NCI-H187 treated with DMSO at 0.1 percent for 48 hours (cell line): ENCODE data around the gene ARHGAP24.
"Not testable (repeated sequence)": the region's sequence is repeated elsewhere in the genome, so short reads cannot be mapped to it uniquely, and the experiment has no call there.

ENCODE experiments used
- DNase-seq: peaks from one replicate; lab custom pipeline; 2025; lab: John Stamatoyannopoulos, UW

The ARHGAP24 gene

DNA sequence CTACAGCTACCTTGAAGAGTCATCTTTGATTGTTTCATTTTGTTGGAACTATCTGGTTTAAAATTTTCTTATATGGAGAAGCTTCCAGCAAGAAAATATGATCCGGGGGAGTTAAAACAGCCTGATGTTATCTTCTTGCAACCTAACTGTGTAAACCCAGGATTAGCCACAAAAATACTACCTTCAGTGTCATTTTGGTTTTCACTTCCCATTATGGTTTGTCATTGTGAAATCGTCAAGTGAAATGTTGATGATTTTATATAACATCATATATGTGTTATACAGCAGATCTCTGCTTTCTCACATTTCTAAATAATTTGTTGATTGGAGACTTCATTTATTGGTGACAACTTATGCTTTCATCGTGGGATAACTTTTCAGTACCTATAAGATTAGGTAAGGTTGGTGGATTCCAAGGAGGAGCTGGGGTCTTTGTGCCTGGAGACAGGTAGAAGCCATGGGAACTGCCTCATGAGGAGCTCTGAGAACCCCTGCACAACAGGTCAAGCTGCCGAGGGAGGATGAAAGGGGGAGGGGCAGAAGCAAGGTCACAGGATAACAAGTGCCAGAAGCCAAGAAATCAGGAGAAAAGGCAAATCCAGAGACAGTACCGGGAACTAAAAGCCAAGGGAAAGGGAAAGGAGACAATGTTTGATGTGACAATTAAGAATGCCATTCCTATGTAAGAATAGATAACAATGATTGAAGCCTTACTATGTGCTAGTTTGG, 7.2 kb downstream of the ARHGAP24 start:
- no peak for DNase-seq

DNA sequence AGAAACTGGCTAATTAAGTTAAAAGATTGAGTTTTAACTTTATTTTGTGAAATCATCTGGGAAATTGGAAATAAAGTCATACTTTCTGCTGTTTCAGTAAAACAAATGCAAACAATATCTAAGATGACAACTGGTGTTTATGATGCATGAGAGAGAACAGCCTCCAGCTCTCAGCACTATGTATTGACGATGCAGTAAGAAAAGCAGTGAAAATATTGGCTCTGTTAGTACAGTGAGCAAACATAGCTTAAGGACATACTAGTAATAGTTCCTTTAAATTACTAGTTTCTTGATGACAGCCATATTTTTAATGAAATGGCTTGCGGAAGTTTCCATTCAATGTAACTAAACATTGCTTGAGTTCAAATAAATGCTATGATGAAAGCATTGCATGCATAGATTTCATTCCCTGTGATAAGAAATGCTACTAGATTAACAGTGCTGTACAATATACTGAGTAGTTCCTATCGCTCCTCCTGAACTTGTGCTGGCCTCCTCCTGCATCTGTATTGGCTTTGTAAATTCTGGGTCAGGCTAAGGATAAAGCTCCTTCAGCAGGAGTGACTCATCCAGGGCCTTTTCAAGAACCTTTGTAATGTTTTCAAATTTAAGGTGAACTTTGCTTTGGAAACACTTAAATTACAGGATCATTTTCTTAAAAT, 11.6 kb downstream of the ARHGAP24 start:
- DNase-seq = no peak

DNA sequence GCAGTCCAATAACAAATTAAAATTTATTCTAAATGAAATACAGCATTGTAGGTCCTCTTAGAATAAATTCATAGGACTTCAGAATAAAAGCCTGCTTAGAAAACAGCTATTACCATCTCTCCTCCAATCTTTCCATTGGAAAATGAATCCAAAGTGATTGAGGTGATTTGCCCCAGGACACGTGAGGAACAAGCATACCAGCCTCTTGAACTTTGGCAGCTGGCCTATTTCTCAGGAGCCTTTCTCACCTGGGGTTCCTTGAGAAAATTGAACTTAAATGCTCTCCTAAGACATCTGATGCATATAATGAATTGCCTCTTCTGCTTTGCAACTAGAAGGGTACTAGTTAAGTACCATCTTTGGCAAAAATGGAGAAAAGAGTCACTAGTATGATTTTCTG, 13.5 kb downstream of the ARHGAP24 start:
- DNase-seq = peak; percentile 81

DNA sequence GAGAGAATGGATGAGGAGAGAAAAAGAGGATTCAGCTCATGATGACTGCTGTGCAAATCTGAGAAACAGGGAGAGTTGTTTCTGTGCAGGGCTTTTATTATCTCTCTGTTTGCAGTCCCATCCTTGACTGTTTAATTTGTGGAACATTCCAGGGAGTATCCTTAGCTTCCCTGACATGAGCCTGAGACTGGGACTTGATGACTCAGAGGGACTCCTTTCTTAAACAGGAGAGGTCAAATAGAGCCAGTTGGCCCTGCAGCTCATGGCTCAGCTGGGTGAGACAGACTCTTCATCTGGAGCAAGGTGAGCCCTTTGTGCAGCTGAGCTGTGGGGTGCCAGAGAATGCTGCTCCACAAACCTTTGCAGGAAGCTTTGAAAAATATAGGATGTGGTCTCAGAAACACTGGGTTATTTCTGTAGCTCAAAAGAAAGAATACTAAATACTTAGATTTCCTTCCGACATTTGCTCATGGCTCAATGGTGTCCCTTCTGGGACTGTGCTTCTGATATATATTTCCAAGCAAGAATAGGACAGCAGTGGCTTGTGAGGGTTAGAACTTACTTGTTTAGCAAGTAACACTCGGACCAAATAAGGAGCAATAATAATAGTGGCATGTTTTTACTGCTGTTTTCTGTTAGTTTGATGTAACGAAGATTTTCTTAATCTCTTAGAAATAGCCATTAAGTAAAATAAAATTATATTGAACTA, 14.5 kb downstream of the ARHGAP24 start:
- DNase-seq = no peak

DNA sequence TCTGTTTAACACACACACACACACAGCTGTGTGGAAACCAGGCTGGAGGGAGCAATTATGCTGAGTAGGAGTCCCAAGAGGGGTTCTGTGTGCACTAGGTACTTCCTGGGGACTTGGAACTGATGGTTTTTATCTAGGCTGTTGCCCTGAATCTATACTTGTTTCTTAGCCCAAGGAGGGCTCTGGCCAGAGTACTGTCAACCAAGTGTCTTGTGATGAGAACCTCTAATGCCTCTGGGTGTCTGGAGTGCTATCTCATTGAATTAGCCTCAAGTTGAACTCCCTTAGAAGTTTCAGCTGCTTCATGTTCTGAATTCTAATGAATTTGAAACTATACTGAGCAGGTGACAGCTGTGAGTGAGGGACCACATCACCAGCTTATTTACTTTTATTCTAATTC, 16.6 kb downstream of the ARHGAP24 start:
- peak; percentile 47 for DNase-seq

DNA sequence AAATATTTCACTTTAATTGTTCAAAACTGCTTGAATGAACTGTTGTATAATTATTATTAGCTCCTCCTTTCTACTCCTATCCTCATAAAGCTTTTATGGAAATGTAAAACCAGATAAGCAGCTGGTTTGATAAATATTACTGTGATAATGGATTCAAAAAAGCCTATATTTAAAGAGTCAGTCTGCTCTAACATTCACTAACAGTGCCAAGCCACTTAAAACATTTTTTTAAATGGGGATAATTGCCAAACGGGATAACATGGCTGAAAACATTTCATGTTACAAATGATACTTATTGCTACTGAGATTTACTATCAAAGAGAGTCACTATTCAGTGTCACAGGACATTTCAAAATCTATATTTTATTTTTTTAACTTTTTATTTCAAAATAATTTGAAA, 17.4 kb downstream of the ARHGAP24 start:
- no peak for DNase-seq

DNA sequence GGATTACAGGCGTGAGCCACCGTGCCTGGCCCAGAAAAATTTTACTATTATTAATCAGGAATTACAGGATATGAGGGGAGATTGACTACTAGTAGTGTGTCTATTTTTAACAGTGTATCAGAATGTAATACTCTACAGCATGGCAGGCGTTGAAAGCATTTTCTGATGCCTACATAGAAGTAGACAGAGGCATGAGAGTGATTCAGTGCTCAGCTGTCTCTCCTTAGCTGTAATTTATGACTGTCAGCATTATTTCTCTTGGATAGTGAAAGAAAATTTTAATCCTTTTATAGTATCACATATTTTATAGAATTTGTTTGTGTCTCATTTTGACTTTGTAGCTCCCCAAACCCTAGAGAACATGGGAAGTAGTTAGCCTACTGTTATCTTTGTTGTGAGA, 20.7 kb downstream of the ARHGAP24 start:
- DNase-seq = no peak

DNA sequence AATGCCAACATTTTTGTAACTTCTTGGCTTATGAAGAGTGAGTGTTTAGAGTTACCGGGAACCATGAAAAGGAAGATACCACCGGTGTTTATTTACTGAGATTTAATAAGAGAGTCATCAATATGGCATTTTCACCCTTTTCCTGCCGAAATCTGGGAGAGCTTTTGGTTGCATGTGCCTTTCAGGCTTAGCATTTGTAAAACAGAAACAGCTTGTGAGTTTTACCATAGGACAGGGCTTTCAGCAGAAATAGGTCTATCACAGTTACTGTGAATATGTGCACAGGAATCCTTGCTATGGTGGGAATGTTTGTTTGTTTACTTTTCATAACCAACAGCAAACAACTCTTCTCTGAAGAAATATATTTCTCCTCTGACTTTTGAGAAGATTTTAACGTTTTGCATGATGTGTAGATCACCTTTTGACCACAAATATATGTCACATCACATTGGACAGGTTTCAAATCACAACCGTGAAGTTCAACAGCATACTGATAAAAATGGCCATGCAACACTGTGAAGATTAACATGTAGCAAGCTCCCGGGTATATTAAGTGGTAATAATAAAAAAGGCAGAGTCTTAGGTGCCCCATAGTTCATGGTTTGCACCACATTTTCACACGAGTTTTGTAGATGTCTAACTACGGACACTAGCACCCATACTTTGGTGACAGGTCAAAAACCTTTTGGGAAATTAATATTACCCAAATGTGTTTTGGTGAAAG, 21.3 kb downstream of the ARHGAP24 start:
- DNase-seq = no peak

DNA sequence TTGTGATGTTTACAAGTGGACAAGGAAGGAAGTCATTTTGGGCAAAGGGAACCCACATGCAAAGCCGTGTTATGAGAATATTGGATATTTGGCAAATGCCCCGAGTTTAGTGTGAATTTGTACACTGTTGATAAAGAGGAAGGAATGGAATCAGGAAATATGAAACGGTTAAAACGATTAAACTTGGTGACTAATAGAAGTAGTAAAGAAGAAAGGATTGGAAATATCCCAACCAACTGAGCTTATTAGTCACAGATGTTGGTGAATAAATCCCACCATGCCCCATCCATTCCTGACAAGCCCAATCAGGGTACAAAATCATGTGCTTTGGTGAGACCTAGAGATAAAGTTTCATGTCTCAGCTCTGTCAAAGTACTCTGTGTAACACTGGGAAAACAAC, 22.0 kb downstream of the ARHGAP24 start:
- no peak for DNase-seq

DNA sequence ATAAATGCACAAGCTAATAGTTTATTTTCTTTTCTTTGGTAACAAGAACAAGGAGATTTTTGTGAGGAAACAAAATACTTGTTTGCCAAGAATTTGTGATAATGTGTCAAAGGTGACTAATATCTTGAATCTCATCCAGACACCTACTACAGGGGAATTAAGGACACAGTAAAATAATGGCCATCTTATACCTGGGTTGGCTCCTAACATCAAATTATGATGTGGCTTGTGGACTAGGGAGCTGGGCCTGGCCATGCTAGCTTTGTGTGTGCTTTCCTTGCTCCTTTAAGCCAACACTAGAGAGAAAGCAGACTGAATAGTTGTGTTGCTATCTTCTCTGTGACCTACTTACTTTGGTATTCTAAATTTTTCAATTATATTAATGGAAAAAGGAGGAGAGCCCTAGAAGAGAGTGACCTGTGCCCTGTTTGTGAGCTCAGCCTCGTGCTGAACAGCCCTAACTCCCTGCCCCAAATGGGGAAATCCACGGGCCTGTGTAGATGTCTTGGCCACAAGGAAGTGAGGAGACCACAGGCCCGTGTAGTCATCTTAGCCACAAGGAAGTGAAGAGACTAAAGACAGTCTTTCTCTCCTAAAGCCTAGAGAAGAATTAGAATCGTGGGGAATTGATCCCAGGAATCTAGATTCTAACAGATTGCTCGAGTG, 23.3 kb downstream of the ARHGAP24 start:
- no peak for DNase-seq

DNA sequence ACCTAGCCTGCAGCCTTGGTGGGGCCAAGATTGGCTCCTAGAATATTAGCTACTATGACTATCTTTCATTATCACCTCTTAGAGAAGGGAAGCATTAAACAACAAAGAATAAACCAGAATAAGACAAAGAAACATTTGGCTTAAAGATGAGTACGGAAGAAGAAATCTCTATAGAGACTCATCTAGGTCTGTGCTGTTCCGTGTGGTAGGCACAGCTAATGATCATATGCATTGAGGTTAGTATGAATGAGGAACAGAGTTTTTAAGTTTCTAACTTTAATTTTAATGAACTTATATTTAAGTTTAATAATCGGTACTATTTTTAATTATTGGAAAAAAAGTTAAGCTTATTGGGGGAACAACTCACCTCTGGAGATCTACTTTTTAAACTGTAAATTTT, 24.6 kb downstream of the ARHGAP24 start:
- DNase-seq = no peak

DNA sequence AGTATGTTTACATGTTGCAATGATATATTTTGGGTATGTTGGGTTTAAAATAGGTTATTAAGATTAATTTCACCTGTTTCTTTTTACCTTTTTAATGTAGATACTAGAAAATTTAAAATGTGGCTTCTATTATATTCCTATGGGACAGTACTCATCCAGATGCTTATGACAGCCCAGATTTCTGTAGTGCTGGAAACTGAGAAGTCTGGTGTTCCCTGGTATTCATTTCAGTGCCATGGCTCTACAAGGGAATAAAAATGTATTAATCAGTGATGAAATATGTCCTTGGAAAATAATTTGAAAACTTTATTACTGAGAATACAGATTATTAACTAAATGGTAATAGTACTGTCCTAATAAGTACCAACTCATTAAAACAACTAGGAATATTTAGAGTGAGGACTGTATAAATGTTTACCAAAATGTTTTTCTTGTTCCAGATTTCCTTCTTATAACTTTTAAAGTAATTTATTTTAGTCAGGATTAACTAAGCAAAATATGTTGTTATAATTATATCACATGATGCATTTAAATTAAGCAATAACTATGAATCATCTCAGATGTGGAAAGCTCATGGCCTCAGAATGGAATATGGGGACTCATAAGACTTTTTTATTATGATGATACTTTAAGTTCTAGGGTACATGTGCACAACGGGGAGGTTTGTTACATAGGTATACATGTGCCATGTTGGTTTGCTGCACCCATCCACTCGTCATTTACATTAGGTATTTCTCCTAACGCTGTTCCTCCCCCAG, 25.3 kb downstream of the ARHGAP24 start:
- DNase-seq = no peak

DNA sequence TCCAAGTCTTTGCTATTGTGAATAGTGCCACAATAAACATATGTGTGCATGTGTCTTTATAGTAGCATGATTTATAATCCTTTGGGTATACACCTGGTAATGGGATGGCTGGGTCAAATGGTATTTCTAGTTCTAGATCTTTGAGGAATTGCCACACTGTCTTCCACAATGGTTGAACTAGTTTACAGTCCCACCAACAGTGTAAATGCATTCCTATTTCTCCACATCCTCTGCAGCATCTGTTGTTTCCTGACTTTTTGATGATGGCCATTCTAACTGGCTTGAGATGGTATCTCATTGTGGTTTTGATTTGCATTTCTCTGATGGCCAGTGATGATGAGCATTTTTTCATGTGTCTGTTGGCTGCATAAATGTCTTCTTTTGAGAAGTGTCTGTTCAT, 26.2 kb downstream of the ARHGAP24 start:
- not testable (repeated sequence) for DNase-seq

DNA sequence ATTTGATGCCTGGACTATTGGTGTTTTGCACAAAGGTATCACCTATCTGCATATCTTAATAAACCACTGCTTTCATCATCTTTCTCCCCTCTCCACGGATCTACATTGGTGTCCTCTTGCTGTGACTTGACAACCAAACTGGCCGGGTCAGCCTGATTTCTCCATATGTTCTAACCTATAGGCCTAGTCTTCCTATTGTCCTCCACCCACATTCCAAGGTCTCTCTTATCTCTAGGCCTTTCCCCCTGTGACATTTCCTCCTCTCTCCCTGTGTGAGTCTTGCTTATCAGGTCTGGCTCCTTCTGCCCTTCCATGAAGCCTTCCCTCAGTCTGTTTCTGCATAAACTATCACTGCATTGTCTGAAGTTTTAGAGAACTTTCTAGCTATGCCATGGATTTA, 33.7 kb downstream of the ARHGAP24 start:
- no peak for DNase-seq

DNA sequence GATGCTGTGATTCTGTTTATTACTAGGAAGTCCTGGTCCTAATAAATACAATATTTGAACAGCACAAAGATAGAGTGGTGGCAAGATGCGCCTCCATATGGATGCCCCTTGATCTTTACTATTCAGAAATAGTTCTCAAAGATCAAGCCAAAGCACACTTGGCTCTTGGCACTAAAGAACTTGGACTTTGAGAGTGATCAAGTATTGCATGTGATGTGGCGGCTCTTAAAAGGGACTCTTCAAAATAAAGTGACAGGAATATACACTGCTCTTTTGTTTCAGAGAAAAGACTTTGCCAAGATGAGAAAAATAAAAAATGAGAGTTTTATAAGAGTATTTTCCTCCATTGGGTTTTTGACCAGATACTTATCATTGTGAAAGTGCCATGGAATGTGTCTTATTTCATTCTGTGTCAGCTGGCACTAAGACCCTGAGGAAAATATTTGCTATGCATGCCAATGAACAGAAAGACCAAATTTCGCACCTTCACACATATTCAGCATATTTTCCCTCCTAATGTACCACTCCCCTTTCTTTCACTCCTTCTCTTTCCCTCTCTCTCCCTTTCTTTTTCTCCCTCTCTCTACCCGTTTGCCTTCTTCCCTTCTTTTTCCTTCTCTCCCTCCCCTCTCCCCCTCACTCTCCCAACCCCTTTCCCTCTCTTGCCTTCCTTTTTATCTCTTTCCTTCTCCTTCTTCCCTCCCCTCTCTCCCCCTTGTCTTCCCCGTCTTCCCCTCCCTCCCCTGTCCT, 35.1 kb downstream of the ARHGAP24 start:
- no peak for DNase-seq

DNA sequence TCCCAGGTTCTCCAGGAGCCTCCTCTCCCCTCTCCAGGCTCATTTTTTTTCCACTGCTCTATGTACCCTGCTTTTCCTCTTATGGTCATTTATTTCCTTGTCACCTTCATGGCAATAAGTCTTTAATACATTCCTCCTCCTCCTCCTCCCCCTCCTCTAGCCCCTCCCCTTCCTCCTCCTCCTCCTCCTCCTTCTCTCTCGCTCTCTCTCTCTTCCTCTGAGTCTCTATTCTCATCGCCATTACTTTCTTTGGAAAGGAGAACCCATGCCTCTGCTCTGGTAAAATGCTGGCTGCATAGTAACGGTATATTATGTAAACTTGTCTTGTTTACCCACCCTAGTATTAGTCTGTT, 35.7 kb downstream of the ARHGAP24 start:
- no peak for DNase-seq

DNA sequence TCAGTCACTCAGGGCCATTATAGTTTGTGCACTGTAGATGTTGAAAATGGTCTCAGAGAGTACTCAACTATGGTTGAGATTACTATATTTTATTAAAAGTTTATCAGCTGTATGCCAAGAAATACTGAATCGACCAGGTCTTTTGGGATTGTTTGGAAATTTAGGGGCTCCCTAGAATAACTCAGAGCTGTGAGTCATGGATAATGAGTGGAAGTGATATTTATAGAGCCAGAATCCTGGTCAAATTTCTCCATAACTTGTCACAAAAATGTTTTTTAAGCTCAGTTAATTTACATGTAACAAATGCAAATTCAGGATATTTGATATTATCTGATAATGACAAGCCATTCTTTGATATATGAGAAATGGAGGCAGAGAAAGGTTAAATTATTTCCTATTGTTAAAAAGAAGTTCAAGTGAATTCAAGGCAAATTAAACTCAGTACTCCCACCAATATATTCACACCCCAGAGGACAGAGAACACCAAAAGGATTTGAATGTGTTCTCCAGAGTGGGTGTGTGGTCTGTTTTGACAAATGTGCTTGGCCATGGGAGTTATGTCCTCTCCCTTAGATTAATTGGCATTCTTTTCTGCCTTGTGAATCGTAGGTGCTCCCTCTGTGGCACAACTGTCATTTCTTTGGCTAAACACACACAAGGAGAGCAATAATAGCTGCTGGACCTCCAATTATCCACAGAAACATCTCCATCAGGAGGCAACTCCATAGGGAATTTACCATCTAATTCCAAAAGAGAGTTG, 37.7 kb downstream of the ARHGAP24 start:
- DNase-seq = no peak

DNA sequence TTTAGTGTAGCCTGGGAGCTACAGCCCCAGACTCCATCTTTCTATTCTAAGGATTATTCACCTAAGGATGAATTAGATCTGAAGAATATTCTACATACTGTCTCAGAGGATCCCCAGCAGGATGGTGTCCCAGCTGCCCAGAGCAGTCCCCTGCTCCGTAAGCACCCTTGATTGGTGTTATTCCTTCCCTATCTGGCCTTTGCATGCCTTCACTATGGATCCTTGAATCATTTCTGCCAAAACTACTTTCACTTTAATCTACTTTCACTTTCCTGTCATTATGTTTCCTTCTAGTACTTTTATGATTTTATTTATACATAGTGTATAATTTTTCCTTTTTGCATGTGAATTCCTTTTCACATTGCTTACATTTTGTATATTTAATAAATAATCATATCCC, 39.2 kb downstream of the ARHGAP24 start:
- no peak for DNase-seq

DNA sequence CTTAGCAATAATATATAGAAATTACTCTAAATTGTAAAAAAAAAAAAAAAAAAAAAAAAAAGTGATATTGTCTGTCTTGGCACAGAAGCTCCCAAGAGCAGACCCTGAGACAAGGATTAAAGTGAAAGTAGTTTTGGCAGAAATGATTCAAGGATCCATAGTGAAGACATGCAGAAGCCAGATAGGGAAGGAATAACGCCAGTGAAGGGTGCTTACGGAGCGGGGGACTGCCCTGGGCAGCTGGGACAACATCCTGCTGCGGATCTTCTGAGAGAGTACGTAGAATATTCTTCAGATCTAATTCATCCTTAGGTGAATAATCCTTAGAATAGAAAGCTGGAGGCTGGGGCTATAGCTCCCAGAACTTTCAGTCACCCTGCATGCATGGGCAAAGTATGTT, 39.8 kb downstream of the ARHGAP24 start:
- no peak for DNase-seq

DNA sequence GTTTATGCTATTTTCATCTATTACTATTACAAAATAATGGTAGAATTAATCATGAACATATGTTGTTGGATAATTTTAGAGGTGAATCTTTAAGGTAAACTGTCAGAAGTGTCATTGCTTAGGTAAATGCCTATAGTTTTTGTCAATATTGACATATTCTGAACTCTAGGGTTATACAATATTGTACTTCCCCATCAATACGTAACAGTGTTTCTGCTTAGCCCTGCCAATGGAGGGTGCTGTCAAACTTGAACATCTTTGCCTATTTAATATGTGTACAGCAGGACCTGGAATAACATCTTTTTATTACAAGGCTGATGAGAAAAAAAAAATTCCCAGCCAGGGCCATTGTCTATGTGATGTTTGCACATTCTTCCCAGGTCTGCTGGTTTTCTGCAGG, 40.8 kb downstream of the ARHGAP24 start:
- no peak for DNase-seq
